Natural killer cell (primary cell): ENCODE measurements around the gene EYS. TPM values are rescaled to one million over a fixed set of nuclear protein-coding genes. Genes with fewer than 3 reads are reported as not detected.

Experiments used
- ATAC-seq, 3 donors: fragments of 150-1000 bp in 2 of 3; fragments of 200-7000 bp in 1 of 3; cut with Tn5 transposase; 1 replicate in 1 of 3; 2 replicates in 2 of 3; pipeline ENCODE4 v1.10.0; 2021; ENCODE audit warnings: mild to moderate bottlenecking in 2 of 3, moderate library complexity in 2 of 3
- DNase-seq, 2 donors: peaks; one replicate each; pipeline versions ENCODE4 v3.0.0 to v3.0.0-alpha.2; 2013 to 2021; ENCODE audit warnings: mixed read lengths in 1 of 2
- H3K27ac ChIP-seq: one replicate; pipeline ENCODE4 v1.5.1; 2013; ENCODE audit warnings: mild to moderate bottlenecking, low read length
- H3K27me3 ChIP-seq: one replicate; pipeline ENCODE4 v1.6.1; 2013; ENCODE audit warnings: low read length; ENCODE audit not compliant: control insufficient read depth, insufficient read depth
- H3K36me3 ChIP-seq: one replicate; pipeline ENCODE4 v1.6.1; 2013; ENCODE audit warnings: low read length; ENCODE audit not compliant: control insufficient read depth, insufficient read depth
- H3K4me1 ChIP-seq: one replicate; pipeline ENCODE4 v1.6.1; 2013; ENCODE audit warnings: low read length; ENCODE audit not compliant: control insufficient read depth, insufficient read depth
- H3K4me3 ChIP-seq: one replicate; pipeline ENCODE4 v1.5.1; 2013; ENCODE audit warnings: low read length
- H3K9me3 ChIP-seq: one replicate; pipeline ENCODE4 v1.6.1; 2013; ENCODE audit warnings: low read length; ENCODE audit not compliant: control insufficient read depth, insufficient read depth
- H3K27ac Mint-ChIP-seq, 2 donors: one replicate each; pipeline ENCODE4 v1.8.0; 2022; ENCODE audit warnings: mild to moderate bottlenecking in 2 of 2, mixed read lengths in 2 of 2, moderate library complexity in 1 of 2
- H3K27me3 Mint-ChIP-seq, 2 donors: one replicate each; pipeline ENCODE4 v1.8.0; 2022; ENCODE audit warnings: low read depth in 2 of 2, mixed read lengths in 2 of 2
- H3K36me3 Mint-ChIP-seq: one replicate; pipeline ENCODE4 v1.8.0; 2022; ENCODE audit warnings: mixed read lengths
- H3K4me1 Mint-ChIP-seq, 2 donors: one replicate each; pipeline ENCODE4 v1.8.0; 2022; ENCODE audit warnings: mixed read lengths in 2 of 2
- H3K4me3 Mint-ChIP-seq: one replicate; pipeline ENCODE4 v1.8.0; 2022; ENCODE audit warnings: mild to moderate bottlenecking, moderate library complexity, mixed read lengths
- H3K9me3 Mint-ChIP-seq, 2 donors: one replicate each; pipeline ENCODE4 v1.8.0; 2022; ENCODE audit warnings: mixed read lengths in 2 of 2
- CTCF ChIP-seq: fragments of 200-600 bp; IDR thresholded peaks from one replicate; pipeline ENCODE4 v1.8.0; 2022; ENCODE audit warnings: antibody characterized with exemption
- WGBS: methylation state at CpG from one replicate; pipeline ENCODE4 v1.1.7; 2013; ENCODE audit warnings: missing lambda C conversion rate; ENCODE audit not compliant: insufficient coverage; 5-methylcytosine and 5-hydroxymethylcytosine counted together
- intact Hi-C: fragments of 100-400 bp; cut with micrococcal nuclease; formaldehyde crosslinking; loops from one replicate; pipeline ENCODE4 v1.14.2; 2022
- total RNA-seq, 4 donors: library from RNA; stranded (reverse); fragments of 120-200 nt in 1 of 4; gene quantifications; one replicate each; pipeline versions ENCODE4 v1.2.3 to v1.2.4, GENCODE V29; 2013 to 2022

Gene EYS
- total RNA-seq, 3 donors from 2014 or later (not counting 1 experiment from before 2014, with no cell fraction given) = 0.55 TPM; not detected in 2

DNA sequence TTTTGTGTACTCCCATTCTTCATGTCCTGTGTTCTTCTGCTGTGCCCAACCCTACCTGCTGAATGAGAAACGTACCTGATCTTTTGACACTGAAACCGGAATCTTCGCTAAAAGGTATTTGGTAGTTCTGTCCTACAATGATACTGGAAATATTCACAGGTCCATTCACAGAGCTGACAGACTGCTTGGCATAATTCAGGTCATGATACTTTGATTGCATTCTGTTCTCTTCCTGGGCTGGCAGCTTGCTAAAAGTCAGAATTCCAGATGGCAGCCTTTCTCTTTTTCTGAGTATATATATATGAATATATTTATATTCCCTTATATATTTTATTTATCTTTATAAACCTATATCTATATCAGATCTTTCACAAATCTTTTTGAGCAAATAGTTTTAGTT lies 1696.4 kb downstream of the EYS start:
- no peaks in the 10 kb centered on the region for H3K27me3 ChIP-seq
- no peak for ATAC-seq
- H3K4me3 ChIP-seq = no peak overlapping the region
- Mint-ChIP-seq H3K27me3 (no peaks in the 10 kb centered on the region), H3K27ac (no peak overlapping the region), H3K4me3 (no peak overlapping the region), H3K9me3 (peaks cover 11 to 14% of the 10 kb centered on the region in 2 donors), H3K4me1 (no peaks in the 10 kb centered on the region), H3K36me3 (peaks cover 17% of the 10 kb centered on the region)
- no peaks in the 10 kb centered on the region for H3K9me3 ChIP-seq
- no peak for TF ChIP-seq CTCF
- no peaks in the 10 kb centered on the region for H3K4me1 ChIP-seq
- DNase-seq = no peak
- H3K36me3 ChIP-seq = no peaks in the 10 kb centered on the region
- intact Hi-C loops = no loop called here
- no peak overlapping the region for H3K27ac ChIP-seq
- 90% methylated on average over 3 of the region's 3 CpGs for WGBS

DNA sequence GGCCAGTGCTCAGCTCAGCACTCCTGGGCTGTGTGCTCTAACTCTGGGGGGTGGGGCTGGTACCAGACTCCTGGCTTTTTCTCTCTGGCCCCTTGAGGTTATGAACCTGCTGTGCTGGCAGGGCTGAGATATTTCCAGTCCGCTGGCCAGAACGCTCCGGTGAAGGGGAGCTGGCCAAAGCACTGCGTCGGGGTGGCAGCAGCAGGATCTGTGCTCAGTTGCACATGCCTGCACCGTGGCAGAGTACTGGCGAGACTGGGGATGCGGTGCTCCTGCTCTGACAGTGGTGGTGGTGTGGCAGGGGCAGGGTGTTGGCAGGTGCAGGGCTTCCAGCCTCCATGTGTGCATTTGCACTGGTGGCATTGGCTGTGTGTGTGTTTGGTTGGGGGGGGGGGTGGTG lies 1697.0 kb downstream of the EYS start:
- Histone ChIP-seq H3K9me3 (no peaks in the 10 kb centered on the region), H3K27me3 (no peaks in the 10 kb centered on the region), H3K4me1 (no peaks in the 10 kb centered on the region), H3K4me3 (no peak overlapping the region), H3K27ac (no peak overlapping the region), H3K36me3 (no peaks in the 10 kb centered on the region)
- DNase-seq = no peak
- Mint-ChIP-seq H3K4me3 (no peak overlapping the region), H3K9me3 (peaks cover 16 to 17% of the 10 kb centered on the region in 2 donors), H3K36me3 (peaks cover 17% of the 10 kb centered on the region), H3K4me1 (no peaks in the 10 kb centered on the region), H3K27ac (no peak overlapping the region), H3K27me3 (no peaks in the 10 kb centered on the region)
- ATAC-seq = no peak
- no peak for TF ChIP-seq CTCF
- 79% methylated on average over 8 of the region's 8 CpGs for WGBS
- intact Hi-C loops = no loop called here

DNA sequence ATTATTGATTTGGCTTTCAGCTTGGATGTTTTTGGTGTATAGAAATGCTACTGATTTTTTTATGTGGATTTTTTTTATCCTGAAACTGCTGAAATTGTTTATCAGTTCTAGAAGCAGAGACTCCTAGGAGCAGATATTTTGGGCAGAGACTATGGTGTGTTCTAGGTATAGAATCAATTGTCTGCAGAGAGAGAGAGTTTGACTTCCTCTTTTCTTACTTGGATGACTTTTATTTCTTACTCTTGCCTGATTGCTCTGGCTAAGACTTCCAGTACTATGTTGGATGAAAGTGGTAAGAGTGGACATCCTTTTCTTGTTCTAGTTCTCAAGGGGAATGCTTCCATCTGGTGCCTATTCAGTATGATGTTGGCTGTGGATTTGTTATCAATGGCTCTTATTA lies 1700.8 kb downstream of the EYS start:
- H3K4me3 ChIP-seq = no peak overlapping the region
- Mint-ChIP-seq H3K36me3 (peaks cover 15% of the 10 kb centered on the region), H3K9me3 (peaks cover 18 to 21% of the 10 kb centered on the region in 2 donors), H3K4me3 (no peak overlapping the region), H3K27me3 (no peaks in the 10 kb centered on the region), H3K27ac (no peak overlapping the region), H3K4me1 (no peaks in the 10 kb centered on the region)
- no peaks in the 10 kb centered on the region for H3K4me1 ChIP-seq
- no peak overlapping the region for H3K27ac ChIP-seq
- ATAC-seq = no peak
- H3K9me3 ChIP-seq = no peaks in the 10 kb centered on the region
- TF ChIP-seq CTCF = no peak
- no peaks in the 10 kb centered on the region for H3K27me3 ChIP-seq
- DNase-seq = no peak
- H3K36me3 ChIP-seq = no peaks in the 10 kb centered on the region
- intact Hi-C loops = no loop called here

- DNase-seq (no peak), ATAC-seq (no peak)
- WGBS = 100% methylated on average over 3 of the region's 5 CpGs
- H3K27me3 ChIP-seq = no peaks in the 10 kb centered on the region
- TF ChIP-seq CTCF = no peak
- H3K4me3 ChIP-seq = no peak overlapping the region
- H3K36me3 ChIP-seq = no peaks in the 10 kb centered on the region
- H3K4me3 Mint-ChIP-seq = no peak overlapping the region
- H3K27me3 Mint-ChIP-seq = no peaks in the 10 kb centered on the region
- no peak overlapping the region for H3K27ac Mint-ChIP-seq
- H3K9me3 ChIP-seq = no peaks in the 10 kb centered on the region
- no peaks in the 10 kb centered on the region for H3K36me3 Mint-ChIP-seq
- intact Hi-C loops = no loop called here
- no peaks in the 10 kb centered on the region for H3K4me1 ChIP-seq
- H3K9me3 Mint-ChIP-seq = peaks cover 7 to 8% of the 10 kb centered on the region in 2 donors
- no peaks in the 10 kb centered on the region for H3K4me1 Mint-ChIP-seq
- H3K27ac ChIP-seq = no peak overlapping the region
Measured at GRCh38 chr6:64000818-64001491, 1706.1 kb downstream of the EYS start.
